GM10847 (cell line): ENCODE data around the gene EHMT1.
"Not testable (repeated sequence)": the region's sequence is repeated elsewhere in the genome, so short reads cannot be mapped to it uniquely, and the experiment has no call there.

ENCODE experiments used
- POLR2A ChIP-seq: IDR thresholded peaks from 2 replicates; pipeline ENCODE4 v1.6.1; 2011; ENCODE audit not compliant: insufficient read length; ENCODE audit errors: extremely low read depth

EHMT1 gene

GRCh38 chr9:137853392-137853995 lies 234.7 kb downstream of the EHMT1 start:
- TF ChIP-seq POLR2A, result no peak

GRCh38 chr9:137860361-137860760 lies 241.6 kb downstream of the EHMT1 start:
- no peak for TF ChIP-seq POLR2A

GRCh38 chr9:137865581-137866145 lies 246.9 kb downstream of the EHMT1 start:
- TF ChIP-seq POLR2A, result no peak

GRCh38 chr9:137866226-137867141 lies 247.7 kb downstream of the EHMT1 start:
- no peak for TF ChIP-seq POLR2A

GRCh38 chr9:137870432-137870831 lies 251.6 kb downstream of the EHMT1 start:
- no peak for TF ChIP-seq POLR2A

GRCh38 chr9:137872296-137872695 lies 253.5 kb downstream of the EHMT1 start:
- no peak for TF ChIP-seq POLR2A

- no peak for TF ChIP-seq POLR2A
These were observed 254.6 kb downstream of the EHMT1 start for GRCh38 chr9:137873408-137873807.

- no peak for TF ChIP-seq POLR2A
These were observed 255.1 kb downstream of the EHMT1 start for GRCh38 chr9:137873858-137874362.

GRCh38 chr9:137875354-137875753 lies 256.5 kb downstream of the EHMT1 start:
- no peak for TF ChIP-seq POLR2A

GRCh38 chr9:137875846-137876245 lies 257.0 kb downstream of the EHMT1 start:
- TF ChIP-seq POLR2A, result no peak

GRCh38 chr9:137876269-137876668 lies 257.5 kb downstream of the EHMT1 start:
- TF ChIP-seq POLR2A, result no peak

- no peak for TF ChIP-seq POLR2A
These were observed 258.1 kb downstream of the EHMT1 start for GRCh38 chr9:137876781-137877386.

GRCh38 chr9:137877506-137878122 lies 258.8 kb downstream of the EHMT1 start, which contains the start of gene CACNA1B:
CACNA1B (plus strand) TSS chr9:137877782; CDS start chr9:137877934, 152 bp downstream.
- TF ChIP-seq POLR2A, result not testable (repeated sequence)

- TF ChIP-seq POLR2A, result no peak
These were observed 259.5 kb downstream of the EHMT1 start for GRCh38 chr9:137878146-137878941.
